HCT116 (cell line): ENCODE data around the gene ARHGAP5. TPM values are rescaled to one million over a fixed set of nuclear protein-coding genes. Genes with fewer than 3 reads are reported as not detected.

ENCODE experiments used
- ATAC-seq: fragments of 200-7000 bp; cut with Tn5 transposase; 2 replicates; pipeline ENCODE4 v1.9.1; 2020; ENCODE audit warnings: mild to moderate bottlenecking, moderate library complexity
- BruUV-seq: library from RNA; stranded (reverse); fragments of 400-500 nt; replicated peaks from 2 replicates; lab custom pipeline; 2021; lab: Mats Ljungman, UMichigan
- CTCF ChIA-PET: fragments of 300-600 bp; sonication (Branson Sonifier 250); formaldehyde crosslinking; loops from one replicate; lab custom pipeline; 2021; ENCODE audit warnings: antibody characterized with exemption; lab: Charles Lee
- POLR2A ChIA-PET: fragments of 300-600, 350-600 bp; sonication (Branson Sonifier 250); formaldehyde crosslinking; loops from one replicate; lab custom pipeline; 2021; ENCODE audit warnings: antibody characterized with exemption; lab: Charles Lee
- RAD21 ChIA-PET, 2 experiments: fragments of 300-600 bp; sonication (Branson Sonifier 250); formaldehyde crosslinking; loops; one replicate each; lab custom pipeline; 2023; ENCODE audit warnings: low total read pairs in 2 of 2; ENCODE audit not compliant: uncharacterized antibody in 2 of 2, unreplicated experiment in 2 of 2, low non-redundant PET in 1 of 2; lab: Charles Lee
- DNase-seq: peaks from one replicate; pipeline ENCODE4 v3.0.0-alpha.2; 2010; ENCODE audit warnings: low read depth, low spot score
- H2AFZ ChIP-seq: fragments of 200-600 bp; shearing (Covaris generic), sonication (generic); 2 replicates; pipeline ENCODE4 v1.6.1; 2017; ENCODE audit warnings: low read depth, mixed run types, mixed read lengths, antibody characterized with exemption, low read length; ENCODE audit not compliant: poor library complexity, severe bottlenecking
- H3K27ac ChIP-seq: 2 replicates; pipeline ENCODE4 v1.5.1; 2012; ENCODE audit warnings: low read depth, low read length
- H3K27me3 ChIP-seq: fragments of 200-600 bp; sonication (generic); 2 replicates; pipeline ENCODE4 v1.6.1; 2016; ENCODE audit warnings: mixed run types, low read length, mixed read lengths; ENCODE audit not compliant: insufficient read depth
- H3K36me3 ChIP-seq, 2 experiments: fragments of 200-500 bp in 1 of 2; fragments of 200-600 bp in 1 of 2; sonication (Bioruptor generic) in 1 of 2; sonication (generic) in 1 of 2; 2 replicates each; pipeline versions ENCODE4 v1.5.1 to v1.6.1; 2014 to 2016; ENCODE audit warnings: low read length in 2 of 2, inconsistent platforms in 1 of 2, mixed read lengths in 1 of 2, mixed run types in 1 of 2; ENCODE audit not compliant: insufficient read depth in 2 of 2, control insufficient read depth in 1 of 2
- H3K4me1 ChIP-seq, 2 experiments: fragments of 200-600 bp in 1 of 2; sonication (generic) in 1 of 2; 2 replicates each; pipeline versions ENCODE4 v1.5.1 to v1.6.1; 2012 to 2017; ENCODE audit warnings: low read length in 2 of 2, inconsistent platforms in 1 of 2, mild to moderate bottlenecking in 1 of 2, mixed read lengths in 1 of 2, mixed run types in 1 of 2, moderate library complexity in 1 of 2; ENCODE audit not compliant: insufficient read depth in 2 of 2, control insufficient read depth in 1 of 2
- H3K4me2 ChIP-seq: fragments of 200-600 bp; sonication (generic); 2 replicates; pipeline ENCODE4 v1.6.1; 2017; ENCODE audit warnings: mixed run types, low read length, mixed read lengths
- H3K4me3 ChIP-seq, 2 experiments: fragments of 200-600 bp in 1 of 2; sonication (generic) in 1 of 2; replicated peaks in 1 of 2; 2 replicates each; pipeline ENCODE4 v1.5.1; 2011 to 2016; ENCODE audit warnings: low read length in 2 of 2, control low read depth in 1 of 2, low read depth in 1 of 2, mild to moderate bottlenecking in 1 of 2, mixed read lengths in 1 of 2, mixed run types in 1 of 2
- H3K79me2 ChIP-seq: fragments of 200-600 bp; sonication (generic); 2 replicates; pipeline ENCODE4 v1.6.1; 2017; ENCODE audit warnings: mild to moderate bottlenecking, mixed run types, low read length, moderate library complexity, mixed read lengths; ENCODE audit not compliant: insufficient read depth
- H3K9ac ChIP-seq: fragments of 200-600 bp; sonication (generic); 2 replicates; pipeline ENCODE4 v1.6.1; 2016; ENCODE audit warnings: low read length, mixed read lengths
- H3K9me2 ChIP-seq: fragments of 200-600 bp; sonication (generic), shearing (Covaris generic); 2 replicates; pipeline ENCODE4 v1.6.1; 2017; ENCODE audit warnings: mixed run types, mild to moderate bottlenecking, moderate library complexity; ENCODE audit not compliant: insufficient read depth
- H3K9me3 ChIP-seq, 2 experiments: fragments of 200-500 bp in 1 of 2; fragments of 200-600 bp in 1 of 2; sonication (Bioruptor generic) in 1 of 2; sonication (generic) in 1 of 2; 2 replicates each; pipeline ENCODE4 v1.6.1; 2014 to 2017; ENCODE audit warnings: low read length in 2 of 2, mixed read lengths in 2 of 2, inconsistent platforms in 1 of 2, low read depth in 1 of 2, mild to moderate bottlenecking in 1 of 2, mixed run types in 1 of 2, moderate library complexity in 1 of 2; ENCODE audit not compliant: control insufficient read depth in 1 of 2, insufficient read depth in 1 of 2
- H4K20me1 ChIP-seq: fragments of 200-600 bp; sonication (generic), shearing (Covaris generic); 2 replicates; pipeline ENCODE4 v1.6.1; 2017; ENCODE audit warnings: mixed run types, mild to moderate bottlenecking, moderate library complexity; ENCODE audit not compliant: insufficient read depth
- ATF3 ChIP-seq: IDR thresholded peaks from 2 replicates; pipeline ENCODE4 v1.6.1; 2012
- CBX3 ChIP-seq: IDR thresholded peaks from 2 replicates; pipeline ENCODE4 v1.6.1; 2012; ENCODE audit warnings: low read depth
- CEBPB ChIP-seq: IDR thresholded peaks from 2 replicates; pipeline ENCODE4 v1.6.1; 2012; ENCODE audit warnings: low read depth
- CTCF ChIP-seq, 3 experiments: fragments of 200-600 bp in 1 of 3; sonication (generic) in 1 of 3; IDR thresholded peaks in 2 of 3; conservative IDR thresholded peaks in 1 of 3; 2 replicates each; pipeline ENCODE4 v1.5.1; 2012 to 2017; ENCODE audit warnings: low read depth in 2 of 3, low read length in 2 of 3, antibody characterized with exemption in 1 of 3, borderline replicate concordance in 1 of 3, control low read depth in 1 of 3, mild to moderate bottlenecking in 1 of 3, mixed read lengths in 1 of 3, mixed run types in 1 of 3, moderate library complexity in 1 of 3; ENCODE audit not compliant: insufficient read depth in 1 of 3
- EGR1 ChIP-seq: IDR thresholded peaks from 2 replicates; pipeline ENCODE4 v1.6.1; 2012; ENCODE audit warnings: low read depth
- ELF1 ChIP-seq: IDR thresholded peaks from 2 replicates; pipeline ENCODE4 v1.6.1; 2012; ENCODE audit warnings: low read depth, borderline replicate concordance
- EZH2 ChIP-seq: fragments of 200-600 bp; sonication (generic); IDR thresholded peaks from 2 replicates; pipeline ENCODE4 v1.6.1; 2017; ENCODE audit warnings: antibody characterized with exemption, mixed run types
- FOSL1 ChIP-seq: IDR thresholded peaks from 2 replicates; pipeline ENCODE4 v1.6.1; 2012; ENCODE audit warnings: low read depth
- MAX ChIP-seq: IDR thresholded peaks from 2 replicates; pipeline ENCODE4 v1.6.1; 2012
- POLR2AphosphoS5 ChIP-seq: IDR thresholded peaks from 2 replicates; pipeline ENCODE4 v1.6.1; 2011; ENCODE audit warnings: mild to moderate bottlenecking, low read depth, low read length, moderate library complexity
- RAD21 ChIP-seq: IDR thresholded peaks from 2 replicates; pipeline ENCODE4 v1.6.1; 2012; ENCODE audit warnings: low read depth, mild to moderate bottlenecking
- SIN3A ChIP-seq: IDR thresholded peaks from 2 replicates; pipeline ENCODE4 v1.6.1; 2012; ENCODE audit warnings: low read depth
- SP1 ChIP-seq: IDR thresholded peaks from 2 replicates; pipeline ENCODE4 v1.6.1; 2012; ENCODE audit warnings: low read depth
- SRF ChIP-seq: IDR thresholded peaks from 2 replicates; pipeline ENCODE4 v1.6.1; 2012; ENCODE audit warnings: low read depth
- TCF7L2 ChIP-seq: IDR thresholded peaks from 2 replicates; pipeline ENCODE4 v1.7.0; 2011; ENCODE audit warnings: borderline replicate concordance, inconsistent platforms; ENCODE audit not compliant: insufficient read depth, insufficient read length; ENCODE audit errors: extremely low read depth
- YY1 ChIP-seq: IDR thresholded peaks from 2 replicates; pipeline ENCODE4 v1.6.1; 2011; ENCODE audit warnings: low read length, low read depth, moderate library complexity, mild to moderate bottlenecking; ENCODE audit not compliant: insufficient replicate concordance; ENCODE audit errors: extremely low read depth
- ZBTB33 ChIP-seq: IDR thresholded peaks from 2 replicates; pipeline ENCODE4 v1.6.1; 2011; ENCODE audit warnings: mild to moderate bottlenecking, low read length, moderate library complexity; ENCODE audit not compliant: insufficient replicate concordance; ENCODE audit errors: extremely low read depth
- ZFX ChIP-seq: fragments of 450-650 bp; IDR thresholded peaks from 2 replicates; pipeline ENCODE4 v1.6.1; 2017
- ZNF274 ChIP-seq: fragments of 200-500 bp; sonication (Bioruptor generic); IDR thresholded peaks from 2 replicates; pipeline ENCODE4 v1.6.1; 2014; ENCODE audit warnings: mild to moderate bottlenecking, low read depth, low read length, inconsistent platforms
- intact Hi-C: fragments of 100-400 bp; cut with micrococcal nuclease; formaldehyde crosslinking; loops from 2 replicates; pipeline ENCODE4 v1.10.0; 2022
- total RNA-seq: library from RNA; stranded (reverse); gene quantifications from one replicate; pipeline ENCODE4 v1.2.1, GENCODE V29; 2021; ENCODE audit not compliant: unreplicated experiment

The ARHGAP5 gene
- total RNA-seq, 1 experiment from 2014 or later = 66.7 TPM

GRCh38 chr14:32197919-32198318, 120.8 kb downstream of the ARHGAP5 start:
- peaks cover 5 to 14% of the 10 kb centered on the region in 2 experiments; a peak in 3 of 4 replicates for H3K4me1 ChIP-seq
- H2AFZ ChIP-seq = no peak overlapping the region
- H3K4me3 ChIP-seq = no peak overlapping the region
- ChIA-PET POLR2A (no interaction called here), CTCF (no interaction called here), RAD21 (no interaction called here)
- no TSS peak for BruUV-seq
- no peaks in the 10 kb centered on the region for H3K27me3 ChIP-seq
- no peaks in the 10 kb centered on the region for H3K79me2 ChIP-seq
- H3K4me2 ChIP-seq = no peak overlapping the region
- DNase-seq = no peak
- no peak for ATAC-seq
- intact Hi-C loops = no loop called here
- no peaks in the 10 kb centered on the region for H3K9me3 ChIP-seq
- TF ChIP-seq SRF = no peak
- no peak for TF ChIP-seq MAX
- TF ChIP-seq ATF3 = no peak
- no peak for TF ChIP-seq ZFX
- TF ChIP-seq YY1 = no peak
- no peak for TF ChIP-seq CTCF (IDR thresholded peaks at IDR 0.05 in 2 of 3, conservative IDR thresholded peaks at IDR 0.05 in 1 of 3; ENCODE audit: borderline replicate concordance in 1 of 3, insufficient read depth in 1 of 3, low read depth in 2 of 3, low read length in 2 of 3)
- no peak for TF ChIP-seq SIN3A
- TF ChIP-seq POLR2AphosphoS5 = no peak
- TF ChIP-seq CBX3 = no peak
- TF ChIP-seq ELF1 = no peak
- TF ChIP-seq ZNF274 = no peak
- no peak for TF ChIP-seq CEBPB
- no peak for TF ChIP-seq RAD21
- no peak for TF ChIP-seq ZBTB33
- TF ChIP-seq EZH2 = no peak
- no peak for TF ChIP-seq FOSL1
- TF ChIP-seq EGR1 = no peak
- TF ChIP-seq SP1 = no peak
- TF ChIP-seq TCF7L2 = no peak
- H4K20me1 ChIP-seq = no peaks in the 10 kb centered on the region
- H3K27ac ChIP-seq = no peak overlapping the region
- no peaks in the 10 kb centered on the region for H3K9me2 ChIP-seq
- H3K36me3 ChIP-seq = no peaks in the 10 kb centered on the region
- no peak overlapping the region for H3K9ac ChIP-seq
